ENCODE data around the gene HTD2. TPM values are rescaled to one million over a fixed set of nuclear protein-coding genes. Genes with fewer than 3 reads are reported as not detected.
A peak's percentile ranks its signal among the peaks of the same experiment; 100 is the strongest.

The HTD2 gene
- total RNA-seq, 1 donor from 2014 or later = 7.7 TPM

- no peaks in the 10 kb centered on the region for H3K4me1 ChIP-seq (ENCODE audit: insufficient read depth, low read length)
- no peak overlapping the region for H3K27ac Mint-ChIP-seq (ENCODE audit: unreplicated experiment)
- peaks cover 2% of the 10 kb centered on the region for H3K36me3 Mint-ChIP-seq (ENCODE audit: low read depth, unreplicated experiment)
- TF ChIP-seq, protein P1, sequence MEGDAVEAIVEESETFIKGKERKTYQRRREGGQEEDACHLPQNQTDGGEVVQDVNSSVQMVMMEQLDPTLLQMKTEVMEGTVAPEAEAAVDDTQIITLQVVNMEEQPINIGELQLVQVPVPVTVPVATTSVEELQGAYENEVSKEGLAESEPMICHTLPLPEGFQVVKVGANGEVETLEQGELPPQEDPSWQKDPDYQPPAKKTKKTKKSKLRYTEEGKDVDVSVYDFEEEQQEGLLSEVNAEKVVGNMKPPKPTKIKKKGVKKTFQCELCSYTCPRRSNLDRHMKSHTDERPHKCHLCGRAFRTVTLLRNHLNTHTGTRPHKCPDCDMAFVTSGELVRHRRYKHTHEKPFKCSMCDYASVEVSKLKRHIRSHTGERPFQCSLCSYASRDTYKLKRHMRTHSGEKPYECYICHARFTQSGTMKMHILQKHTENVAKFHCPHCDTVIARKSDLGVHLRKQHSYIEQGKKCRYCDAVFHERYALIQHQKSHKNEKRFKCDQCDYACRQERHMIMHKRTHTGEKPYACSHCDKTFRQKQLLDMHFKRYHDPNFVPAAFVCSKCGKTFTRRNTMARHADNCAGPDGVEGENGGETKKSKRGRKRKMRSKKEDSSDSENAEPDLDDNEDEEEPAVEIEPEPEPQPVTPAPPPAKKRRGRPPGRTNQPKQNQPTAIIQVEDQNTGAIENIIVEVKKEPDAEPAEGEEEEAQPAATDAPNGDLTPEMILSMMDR (IDR thresholded peaks at IDR 0.05; ENCODE audit: insufficient read depth, low read depth, low read length) = no peak
- no peak for TF ChIP-seq EZH2 (IDR thresholded peaks at IDR 0.05; ENCODE audit: insufficient read depth, low read length)
- no peak overlapping the region for H3K9ac ChIP-seq (ENCODE audit: low read length)
- H2AFZ ChIP-seq (ENCODE audit: low read depth, low read length) = no peak overlapping the region
- DNase-seq (ENCODE audit: low read depth) (peak; percentile 58), FAIRE-seq (no peak)
- H3K4me1 Mint-ChIP-seq (ENCODE audit: low read depth, unreplicated experiment) = peaks cover 8% of the 10 kb centered on the region
- peaks cover 32% of the 10 kb centered on the region for H3K79me2 ChIP-seq (ENCODE audit: insufficient read depth, low read length)
- no peaks in the 10 kb centered on the region for H3K9me3 Mint-ChIP-seq (ENCODE audit: unreplicated experiment)
- no peak overlapping the region for H3K4me3 ChIP-seq (ENCODE audit: insufficient read depth, low read depth, low read length)
- H3K4me2 ChIP-seq (ENCODE audit: low read length) = no peak overlapping the region
- H3K4me3 Mint-ChIP-seq (ENCODE audit: unreplicated experiment) = no peak overlapping the region
- no peaks in the 10 kb centered on the region for H3K36me3 ChIP-seq (ENCODE audit: insufficient read depth, low read length)
- no peaks in the 10 kb centered on the region for H3K27me3 Mint-ChIP-seq (ENCODE audit: low read depth, unreplicated experiment)
- no peaks in the 10 kb centered on the region for H3K27me3 ChIP-seq (ENCODE audit: insufficient read depth, low read length)
- no peak overlapping the region for H3K27ac ChIP-seq (ENCODE audit: low read depth, low read length)
- H4K20me1 ChIP-seq (ENCODE audit: insufficient read depth, low read length) = peaks cover 13% of the 10 kb centered on the region
- no peaks in the 10 kb centered on the region for H3K9me3 ChIP-seq (ENCODE audit: insufficient read depth, low read depth, low read length)
Measured at GRCh38 chr3:58366699-58367098, 60.4 kb downstream of the HTD2 start.

GRCh38 chr3:58369038-58369437 is 62.7 kb downstream of the HTD2 start:
- H3K4me1 Mint-ChIP-seq (ENCODE audit: low read depth, unreplicated experiment) = peaks cover 8% of the 10 kb centered on the region

More at GRCh38 chr3:58369038-58369437, 62.7 kb downstream of the HTD2 start:
- Histone ChIP-seq H3K27ac (ENCODE audit: low read depth, low read length) (no peak overlapping the region), H3K9ac (ENCODE audit: low read length) (no peak overlapping the region), H3K4me2 (ENCODE audit: low read length) (no peak overlapping the region), H3K9me3 (ENCODE audit: insufficient read depth, low read depth, low read length) (no peaks in the 10 kb centered on the region), H3K4me1 (ENCODE audit: insufficient read depth, low read length) (no peaks in the 10 kb centered on the region), H4K20me1 (ENCODE audit: insufficient read depth, low read length) (peaks cover 10% of the 10 kb centered on the region), H3K27me3 (ENCODE audit: insufficient read depth, low read length) (no peaks in the 10 kb centered on the region), H3K36me3 (ENCODE audit: insufficient read depth, low read length) (no peaks in the 10 kb centered on the region), H3K79me2 (ENCODE audit: insufficient read depth, low read length) (peaks cover 22% of the 10 kb centered on the region), H3K4me3 (ENCODE audit: insufficient read depth, low read depth, low read length) (no peak overlapping the region), H2AFZ (ENCODE audit: low read depth, low read length) (no peak overlapping the region)
- H3K4me3 Mint-ChIP-seq (ENCODE audit: unreplicated experiment) = no peak overlapping the region
- H3K27ac Mint-ChIP-seq (ENCODE audit: unreplicated experiment) = no peak overlapping the region
- FAIRE-seq = no peak
- no peaks in the 10 kb centered on the region for H3K9me3 Mint-ChIP-seq (ENCODE audit: unreplicated experiment)
- TF ChIP-seq, protein P1 (IDR thresholded peaks at IDR 0.05; ENCODE audit: insufficient read depth, low read depth, low read length) = no peak
- TF ChIP-seq EZH2 (IDR thresholded peaks at IDR 0.05; ENCODE audit: insufficient read depth, low read length) = no peak
- DNase-seq (ENCODE audit: low read depth) = no peak
- no peaks in the 10 kb centered on the region for H3K27me3 Mint-ChIP-seq (ENCODE audit: low read depth, unreplicated experiment)
- H3K36me3 Mint-ChIP-seq (ENCODE audit: low read depth, unreplicated experiment) = peaks cover 4% of the 10 kb centered on the region

Other genes starting within 250 kb of the HTD2 start
- not detected in 2 replicates for gene DNASE1L3, start 95.5 kb upstream of the HTD2 start, total RNA-seq
- gene ABHD6, start 68.7 kb upstream of the HTD2 start, total RNA-seq = 3.8 and 3.9 TPM in 2 replicates
- 19.0 and 22.2 TPM in 2 replicates for gene RPP14, start 275 bp upstream of the HTD2 start, total RNA-seq
- 10.3 and 10.5 TPM in 2 replicates for gene PXK, start 26.4 kb downstream of the HTD2 start, total RNA-seq
- gene PDHB, start 127.3 kb downstream of the HTD2 start, total RNA-seq = 87.7 and 95.7 TPM in 2 replicates
- gene KCTD6, start 185.6 kb downstream of the HTD2 start, total RNA-seq = 7.9 and 10.0 TPM in 2 replicates
- gene ACOX2, start 230.7 kb downstream of the HTD2 start, total RNA-seq = 2.2 and 2.7 TPM in 2 replicates

Measured in astrocyte (in vitro differentiated cells and primary cell).